HepG2 (cell line): ENCODE measurements around the gene MAGEC1. TPM values are rescaled to one million over a fixed set of nuclear protein-coding genes. Genes with fewer than 3 reads are reported as not detected.

Source experiments
- ATAC-seq: fragments of 200-7000 bp; cut with Tn5 transposase; 3 replicates; pipeline ENCODE4 v1.9.1; 2020; ENCODE audit warnings: mild to moderate bottlenecking, moderate library complexity
- BruUV-seq: library from RNA; stranded (reverse); fragments of 400-500 nt; replicated peaks from 2 replicates; lab custom pipeline; 2021; lab: Mats Ljungman, UMichigan
- CTCF ChIA-PET: fragments of 300-600 bp; formaldehyde crosslinking; extraction: SDS; loops from one replicate; lab custom pipeline; 2021; ENCODE audit warnings: low total read pairs, inconsistent platforms, low intra/inter-chr PET ratio; lab: Yijun Ruan, JAX
- POLR2A ChIA-PET: fragments of 350-600 bp; sonication (Branson Sonifier 250); formaldehyde crosslinking; loops from one replicate; lab custom pipeline; 2020; ENCODE audit warnings: antibody characterized with exemption, inconsistent platforms; lab: Yijun Ruan, JAX
- DNase-seq: peaks from one replicate; pipeline ENCODE4 v3.0.0-alpha.2; 2015; ENCODE audit warnings: low spot score
- FAIRE-seq: peaks from 3 replicates; lab custom pipeline; 2011; peaks lifted over from hg19 to GRCh38; lab: Jason Lieb, UNC
- H2AFZ ChIP-seq: one replicate; pipeline ENCODE4 v1.6.1; 2011; ENCODE audit warnings: low read length, inconsistent platforms
- H3K27ac ChIP-seq: fragments of 300-600 bp; 3 replicates; pipeline ENCODE4 v1.8.0; 2011; ENCODE audit warnings: mixed run types, mild to moderate bottlenecking, mixed read lengths, low read length, inconsistent platforms; ENCODE audit not compliant: insufficient read depth; ENCODE audit errors: extremely low read length
- H3K27me3 ChIP-seq, 2 experiments: fragments of 200-600 bp in 1 of 2; 2 replicates in 1 of 2; 3 replicates in 1 of 2; pipeline versions ENCODE4 v1.6.0 to v1.8.0; 2011; ENCODE audit warnings: low read length in 2 of 2, mild to moderate bottlenecking in 2 of 2, moderate library complexity in 2 of 2, inconsistent platforms in 1 of 2; ENCODE audit not compliant: insufficient read depth in 2 of 2, control insufficient read depth in 1 of 2
- H3K36me3 ChIP-seq, 2 experiments: fragments of 200-600 bp in 1 of 2; replicated peaks in 1 of 2; 2 replicates in 1 of 2; 3 replicates in 1 of 2; pipeline versions ENCODE4 v1.5.1 to v1.8.0; 2011; ENCODE audit warnings: low read length in 2 of 2, inconsistent platforms in 1 of 2; ENCODE audit not compliant: insufficient read depth in 2 of 2, control insufficient read depth in 1 of 2
- H3K4me1 ChIP-seq: 2 replicates; pipeline ENCODE4 v1.5.1; 2012; ENCODE audit warnings: low read length, inconsistent platforms; ENCODE audit not compliant: insufficient read depth
- H3K4me2 ChIP-seq: 2 replicates; pipeline ENCODE4 v1.6.0; 2011; ENCODE audit warnings: low read depth, low read length, inconsistent platforms
- H3K4me3 ChIP-seq, 3 experiments: fragments of 200-600 bp in 1 of 3; sonication (generic), shearing (Covaris generic) in 1 of 3; replicated peaks in 1 of 3; 2 replicates each; pipeline ENCODE4 v1.5.1; 2011 to 2016; ENCODE audit warnings: low read length in 3 of 3, inconsistent platforms in 2 of 3, low read depth in 2 of 3, mild to moderate bottlenecking in 2 of 3, control low read depth in 1 of 3, mixed read lengths in 1 of 3; ENCODE audit not compliant: insufficient read depth in 1 of 3
- H3K79me2 ChIP-seq: one replicate; pipeline ENCODE4 v1.6.1; 2011; ENCODE audit warnings: low read length, inconsistent platforms; ENCODE audit not compliant: insufficient read depth
- H3K9ac ChIP-seq: 2 replicates; pipeline ENCODE4 v1.6.0; 2011; ENCODE audit warnings: mild to moderate bottlenecking, low read depth, low read length, inconsistent platforms; ENCODE audit not compliant: insufficient read depth
- H3K9me3 ChIP-seq: 2 replicates; pipeline ENCODE4 v1.5.1; 2012; ENCODE audit warnings: mild to moderate bottlenecking, low read length
- H4K20me1 ChIP-seq: 2 replicates; pipeline ENCODE4 v1.6.0; 2011; ENCODE audit warnings: inconsistent platforms, mild to moderate bottlenecking, low read length, moderate library complexity; ENCODE audit not compliant: insufficient read depth
- ADNP ChIP-seq: sonication (generic); formaldehyde crosslinking; IDR thresholded peaks from 2 replicates; pipeline ENCODE4 v1.4.0; 2020; ENCODE audit warnings: missing genetic modification reagents
- ATF4 ChIP-seq, 2 experiments: fragments of 450-650 bp in 1 of 2; sonication (generic) in 1 of 2; formaldehyde crosslinking; IDR thresholded peaks; 2 replicates each; pipeline versions ENCODE4 v1.5.0 to v1.8.0; 2020 to 2022; ENCODE audit warnings: mild to moderate bottlenecking in 1 of 2, missing genetic modification reagents in 1 of 2
- BCLAF1 ChIP-seq: fragments of 450-650 bp; IDR thresholded peaks from 2 replicates; pipeline ENCODE4 v1.6.1; 2017; ENCODE audit warnings: mild to moderate bottlenecking
- EED ChIP-seq: sonication (generic); formaldehyde crosslinking; IDR thresholded peaks from 2 replicates; pipeline ENCODE4 v1.5.0; 2020; ENCODE audit warnings: mild to moderate bottlenecking, missing genetic modification reagents
- HNRNPLL ChIP-seq: fragments of 200-400 bp; formaldehyde crosslinking; IDR thresholded peaks from 2 replicates; pipeline ENCODE4 v1.6.1; 2017; ENCODE audit warnings: mild to moderate bottlenecking, low read depth, low read length; ENCODE audit not compliant: poor library complexity, severe bottlenecking
- HOXA3 ChIP-seq: sonication (generic); formaldehyde crosslinking; IDR thresholded peaks from 2 replicates; pipeline ENCODE4 v1.5.0; 2020; ENCODE audit warnings: missing genetic modification reagents
- KLF13 ChIP-seq: sonication (generic); formaldehyde crosslinking; IDR thresholded peaks from 2 replicates; pipeline ENCODE4 v1.4.0; 2020; ENCODE audit warnings: mild to moderate bottlenecking, missing genetic modification reagents
- MAF1 ChIP-seq: sonication (generic); formaldehyde crosslinking; IDR thresholded peaks from 2 replicates; pipeline ENCODE4 v1.5.0; 2020; ENCODE audit warnings: missing genetic modification reagents, borderline replicate concordance
- PBX2 ChIP-seq: IDR thresholded peaks from 2 replicates; pipeline ENCODE4 v1.6.1; 2016; ENCODE audit warnings: control low read depth
- RAD51 ChIP-seq: fragments of 450-650 bp; IDR thresholded peaks from 2 replicates; pipeline ENCODE4 v1.6.1; 2016; ENCODE audit warnings: borderline replicate concordance
- RARG ChIP-seq: sonication (generic); formaldehyde crosslinking; IDR thresholded peaks from 2 replicates; pipeline ENCODE4 v1.4.0; 2020; ENCODE audit warnings: low read depth, mild to moderate bottlenecking, missing genetic modification reagents
- TRAFD1 ChIP-seq: sonication (generic); formaldehyde crosslinking; IDR thresholded peaks from 2 replicates; pipeline ENCODE4 v1.5.1; 2020; ENCODE audit warnings: missing genetic modification reagents, mild to moderate bottlenecking, borderline replicate concordance
- ZFP41 ChIP-seq: sonication (generic); formaldehyde crosslinking; IDR thresholded peaks from 2 replicates; pipeline ENCODE4 v1.4.0; 2020; ENCODE audit warnings: mild to moderate bottlenecking, missing genetic modification reagents, borderline replicate concordance
- ZNF432 ChIP-seq: sonication (generic); formaldehyde crosslinking; IDR thresholded peaks from 2 replicates; pipeline ENCODE4 v1.5.0; 2020; ENCODE audit warnings: missing genetic modification reagents, mild to moderate bottlenecking, borderline replicate concordance
- ZNF557 ChIP-seq: sonication (generic); formaldehyde crosslinking; IDR thresholded peaks from 2 replicates; pipeline ENCODE4 v1.4.0; 2020; ENCODE audit warnings: missing genetic modification reagents
- ZNF746 ChIP-seq: sonication (generic); formaldehyde crosslinking; IDR thresholded peaks from 2 replicates; pipeline ENCODE4 v1.8.0; 2022; ENCODE audit warnings: mild to moderate bottlenecking, missing genetic modification reagents
- WGBS: methylation state at CpG from one replicate; pipeline ENCODE4 v1.1.6; 2017; ENCODE audit warnings: low lambda C conversion rate; 5-methylcytosine and 5-hydroxymethylcytosine counted together
- in situ Hi-C: cut with HindIII; loops from 2 replicates; pipeline ENCODE4 v1.10.0; 2017; ENCODE audit warnings: low pct_unique_long_range_greater_than_20kb; ENCODE audit not compliant: extremely low pct_ligation_motif_present
- intact Hi-C: fragments of 100-400 bp; cut with micrococcal nuclease; formaldehyde crosslinking; loops from one replicate; pipeline ENCODE4 v1.10.0; 2022; ENCODE audit not compliant: unreplicated experiment
- polyA plus RNA-seq, 8 experiments: library from polyadenylated mRNA; depleted of rRNA in 3 of 8; stranded (reverse) in 7 of 8; unstranded in 1 of 8; fragments of >200 nt; fragmentation: Illumina TruSeq in 4 of 8; extraction: Trizol in 4 of 8; gene quantifications; 2 replicates each; pipeline versions ENCODE4 v1.2.1 to v1.2.3, GENCODE V29; 2011 to 2016; ENCODE audit warnings: low read depth in 4 of 8, missing spikeins in 1 of 8, mixed read lengths in 1 of 8; ENCODE audit not compliant: insufficient read depth in 1 of 8
- total RNA-seq, 5 experiments: library from RNA; depleted of rRNA; stranded (reverse); fragments of >200 nt; fragmentation: Illumina TruSeq; extraction: Trizol; gene quantifications; 2 replicates each; pipeline ENCODE4 v1.2.3, GENCODE V29; 2016; ENCODE audit warnings: low read depth in 1 of 5

The MAGEC1 gene
- total and polyA plus RNA-seq, 2 of the 13 experiments (the other 11 are each of a cell fraction or from before 2014, with no cell fraction given): not detected

GRCh38 chrX:141936080-141936479 lies 32.4 kb downstream of the MAGEC1 start:
- peaks cover 22% of the 10 kb centered on the region for H3K9me3 ChIP-seq
- TF ChIP-seq KLF13 (CRISPR knock-in tag): no peak
- TF ChIP-seq RAD51: no peak
- TF ChIP-seq RARG (CRISPR knock-in tag): no peak
- no peak for TF ChIP-seq PBX2 (CRISPR knock-in tag)
- TF ChIP-seq ADNP (CRISPR knock-in tag): no peak
- no peak for TF ChIP-seq ATF4 (CRISPR knock-in tag; IDR thresholded peaks at IDR 0.05)
- TF ChIP-seq EED (CRISPR knock-in tag): no peak
- TF ChIP-seq MAF1 (CRISPR knock-in tag): no peak
- no peak for TF ChIP-seq ZFP41 (CRISPR knock-in tag)
- no peak for TF ChIP-seq TRAFD1 (CRISPR knock-in tag)
- TF ChIP-seq HOXA3 (CRISPR knock-in tag): no peak
- no peak for TF ChIP-seq BCLAF1
- no peak for TF ChIP-seq HNRNPLL
- TF ChIP-seq ZNF746 (CRISPR knock-in tag): no peak
- no peak for TF ChIP-seq ZNF557 (CRISPR knock-in tag)
- no peak for TF ChIP-seq ZNF432 (CRISPR knock-in tag)
- H3K36me3 ChIP-seq: no peaks in the 10 kb centered on the region
- in situ Hi-C loops (no loop called here), intact Hi-C loops (no loop called here)
- no peak overlapping the region for H3K27ac ChIP-seq
- H3K27me3 ChIP-seq: no peaks in the 10 kb centered on the region
- no peaks in the 10 kb centered on the region for H4K20me1 ChIP-seq
- H3K4me2 ChIP-seq: no peak overlapping the region
- FAIRE-seq (no peak), ATAC-seq (no peak), DNase-seq (no peak)
- WGBS: 0% methylated on average over 1 of the region's 1 CpG
- no TSS peak for BruUV-seq
- no peak overlapping the region for H3K4me3 ChIP-seq
- H3K79me2 ChIP-seq: no peaks in the 10 kb centered on the region
- POLR2A ChIA-PET: no interaction called here
- no peak overlapping the region for H2AFZ ChIP-seq
- CTCF ChIA-PET: no interaction called here
- no peak overlapping the region for H3K9ac ChIP-seq
- no peaks in the 10 kb centered on the region for H3K4me1 ChIP-seq
